ENCODE measurements around the gene GET4. TPM values are rescaled to one million over a fixed set of nuclear protein-coding genes. Genes with fewer than 3 reads are reported as not detected.

Gene GET4
- total and polyA plus RNA-seq, 2 of the 13 experiments (the other 11 are each of a cell fraction or from before 2014, with no cell fraction given), result 28.2 to 35.2 TPM

GRCh38 chr7:927031-927671, 50.8 kb downstream of the GET4 start (continued):
- no peak for TF ChIP-seq ZNF674 (CRISPR knock-in tag; IDR thresholded peaks at IDR 0.05; ENCODE audit: low read depth)
- peak; percentile 49; the same call in 1 of the 2 replicates for TF ChIP-seq ZFX (CRISPR knock-in tag; IDR thresholded peaks at IDR 0.05; ENCODE audit: low read depth)
- TF ChIP-seq MED1 (CRISPR knock-in tag; IDR thresholded peaks at IDR 0.05), result no peak
- TF ChIP-seq GMEB2 (CRISPR knock-in tag; IDR thresholded peaks at IDR 0.05; ENCODE audit: low read depth), result no peak
- no peak for TF ChIP-seq U2AF1 (optimal IDR thresholded peaks at IDR 0.05; ENCODE audit: low read depth, low read length)
- no peak for TF ChIP-seq SRSF9 (IDR thresholded peaks at IDR 0.05; ENCODE audit: borderline replicate concordance, insufficient read depth, low read depth, low read length, poor library complexity, severe bottlenecking)
- TF ChIP-seq ZNF343 (CRISPR knock-in tag; IDR thresholded peaks at IDR 0.05), result no peak
- TF ChIP-seq KLF16 (CRISPR knock-in tag; IDR thresholded peaks at IDR 0.05), result no peak
- no peak for TF ChIP-seq ZSCAN21 (CRISPR knock-in tag; IDR thresholded peaks at IDR 0.05; ENCODE audit: borderline replicate concordance)
- TF ChIP-seq YEATS2 (CRISPR knock-in tag; IDR thresholded peaks at IDR 0.05; ENCODE audit: borderline replicate concordance), result no peak
- no peak for TF ChIP-seq SOX13 (IDR thresholded peaks at IDR 0.05)
- no peak for TF ChIP-seq SOX13 (CRISPR knock-in tag; conservative IDR thresholded peaks at IDR 0.05 in 1 of 2, IDR thresholded peaks at IDR 0.05 in 1 of 2)
- no peak for TF ChIP-seq ZNF12 (CRISPR knock-in tag; IDR thresholded peaks at IDR 0.05)
- TF ChIP-seq MXD4 (CRISPR knock-in tag; IDR thresholded peaks at IDR 0.05), result 0 out of 2 replicates have a peak, but pooled peaks have one; percentile 8
- peak; percentile 93 for TF ChIP-seq ZNF770 (CRISPR knock-in tag; IDR thresholded peaks at IDR 0.05)
- no peak for TF ChIP-seq TCF7L2 (IDR thresholded peaks at IDR 0.05; ENCODE audit: low read depth, low read length)
- 0 out of 2 replicates have a peak, but pooled peaks have one; percentile 31 for TF ChIP-seq BRD4 (CRISPR knock-in tag; IDR thresholded peaks at IDR 0.05)
- TF ChIP-seq CSRNP2 (CRISPR knock-in tag; conservative IDR thresholded peaks at IDR 0.05; ENCODE audit: low read depth), result no peak
- TF ChIP-seq HIVEP1 (CRISPR knock-in tag; IDR thresholded peaks at IDR 0.05), result no peak
- TF ChIP-seq ZNF335 (CRISPR knock-in tag; IDR thresholded peaks at IDR 0.05), result 0 out of 2 replicates have a peak, but pooled peaks have one; percentile 33
- no peak for TF ChIP-seq RCOR2 (CRISPR knock-in tag; IDR thresholded peaks at IDR 0.05)
- TF ChIP-seq NBN (conservative IDR thresholded peaks at IDR 0.05), result no peak
- no peak for TF ChIP-seq ZNF839 (CRISPR knock-in tag; IDR thresholded peaks at IDR 0.05; ENCODE audit: borderline replicate concordance)
- no peak for TF ChIP-seq SYNCRIP (IDR thresholded peaks at IDR 0.05; ENCODE audit: insufficient read depth, low read depth, low read length)
- no peak for TF ChIP-seq IKZF4 (CRISPR knock-in tag; IDR thresholded peaks at IDR 0.05; ENCODE audit: borderline replicate concordance, low read depth, not compliant biosample characterization)
- TF ChIP-seq TEAD3 (CRISPR knock-in tag; optimal IDR thresholded peaks at IDR 0.05; ENCODE audit: borderline replicate concordance), result no peak
- TF ChIP-seq ZBTB8A (CRISPR knock-in tag; IDR thresholded peaks at IDR 0.05; ENCODE audit: borderline replicate concordance, low read depth), result no peak

Measured in HepG2 (cell line).